Calu3 (cell line): ENCODE data around the gene UACA. TPM values are rescaled to one million over a fixed set of nuclear protein-coding genes. Genes with fewer than 3 reads are reported as not detected.

ENCODE experiments used
- BruUV-seq: library from RNA; stranded (reverse); fragments of 400-500 nt; replicated peaks from 2 replicates; lab custom pipeline; 2021; lab: Mats Ljungman, UMichigan
- CTCF ChIA-PET: fragments of 300-600 bp; sonication (Branson Sonifier 250); formaldehyde crosslinking; loops from one replicate; lab custom pipeline; 2022; ENCODE audit warnings: antibody characterized with exemption; lab: Charles Lee
- DNase-seq: peaks from one replicate; pipeline ENCODE4 v3.0.0; 2022
- H3K27ac Mint-ChIP-seq: one replicate; pipeline ENCODE4 v1.8.0; 2022; ENCODE audit warnings: mixed read lengths; ENCODE audit not compliant: unreplicated experiment
- H3K27me3 Mint-ChIP-seq: one replicate; pipeline ENCODE4 v1.8.0; 2022; ENCODE audit warnings: mixed read lengths; ENCODE audit not compliant: unreplicated experiment
- H3K36me3 Mint-ChIP-seq: one replicate; pipeline ENCODE4 v1.8.0; 2022; ENCODE audit warnings: mild to moderate bottlenecking, moderate library complexity, mixed read lengths; ENCODE audit not compliant: insufficient read depth, unreplicated experiment
- H3K4me1 Mint-ChIP-seq: one replicate; pipeline ENCODE4 v1.8.0; 2022; ENCODE audit warnings: mild to moderate bottlenecking, low read depth, mixed read lengths; ENCODE audit not compliant: unreplicated experiment
- H3K4me3 Mint-ChIP-seq: one replicate; pipeline ENCODE4 v1.8.0; 2022; ENCODE audit warnings: mild to moderate bottlenecking, low read depth, moderate library complexity, mixed read lengths; ENCODE audit not compliant: unreplicated experiment
- H3K9me3 Mint-ChIP-seq: one replicate; pipeline ENCODE4 v1.8.0; 2022; ENCODE audit warnings: low read depth, mixed read lengths; ENCODE audit not compliant: unreplicated experiment
- intact Hi-C: fragments of 100-400 bp; cut with micrococcal nuclease; formaldehyde crosslinking; loops from one replicate; pipeline ENCODE4 v1.10.0; 2022; ENCODE audit not compliant: unreplicated experiment
- total RNA-seq: library from RNA; stranded (reverse); gene quantifications from 2 replicates; pipeline ENCODE4 v1.2.3, GENCODE V29; 2022
- TF ChIP-seq, protein P1 (sequence below): fragments of 200-600 bp; IDR thresholded peaks from one replicate; pipeline ENCODE4 v1.8.0; 2022; ENCODE audit warnings: antibody characterized with exemption; ENCODE audit not compliant: unreplicated experiment

The UACA gene
- total RNA-seq, 1 experiment from 2014 or later, result 35.5 TPM

DNA sequence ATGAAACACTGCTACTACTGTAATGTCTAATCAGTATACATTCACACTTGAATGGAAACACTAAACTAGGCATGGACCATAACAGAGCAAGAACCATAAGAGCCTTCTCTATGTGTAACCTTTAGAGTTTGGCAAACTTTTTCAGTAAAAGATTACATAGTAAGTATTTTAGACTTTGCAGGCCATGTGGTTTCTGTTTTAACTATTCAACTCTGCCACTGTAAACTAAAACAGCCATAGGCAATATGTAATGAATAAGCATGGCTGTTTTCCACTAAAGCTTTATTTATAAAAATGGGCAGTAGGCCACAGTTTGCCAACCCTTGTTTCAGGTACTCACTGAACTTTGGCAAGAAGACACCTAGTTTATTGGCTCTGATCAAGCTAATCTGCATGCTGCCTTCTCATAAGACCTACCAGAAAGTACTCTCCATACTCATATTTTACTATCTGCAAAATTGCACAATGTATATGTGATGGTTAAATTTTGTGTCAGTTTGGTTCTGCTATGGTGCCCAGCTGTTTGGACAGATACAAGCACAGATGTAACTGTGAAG lies 46.0 kb downstream of the UACA start:
- Mint-ChIP-seq H3K27me3 (no peaks in the 10 kb centered on the region), H3K4me3 (no peak overlapping the region), H3K4me1 (peaks cover 36% of the 10 kb centered on the region), H3K9me3 (peaks cover 2% of the 10 kb centered on the region), H3K27ac (no peak overlapping the region), H3K36me3 (no peaks in the 10 kb centered on the region)
- no TSS peak for BruUV-seq
- TF ChIP-seq, protein P1, sequence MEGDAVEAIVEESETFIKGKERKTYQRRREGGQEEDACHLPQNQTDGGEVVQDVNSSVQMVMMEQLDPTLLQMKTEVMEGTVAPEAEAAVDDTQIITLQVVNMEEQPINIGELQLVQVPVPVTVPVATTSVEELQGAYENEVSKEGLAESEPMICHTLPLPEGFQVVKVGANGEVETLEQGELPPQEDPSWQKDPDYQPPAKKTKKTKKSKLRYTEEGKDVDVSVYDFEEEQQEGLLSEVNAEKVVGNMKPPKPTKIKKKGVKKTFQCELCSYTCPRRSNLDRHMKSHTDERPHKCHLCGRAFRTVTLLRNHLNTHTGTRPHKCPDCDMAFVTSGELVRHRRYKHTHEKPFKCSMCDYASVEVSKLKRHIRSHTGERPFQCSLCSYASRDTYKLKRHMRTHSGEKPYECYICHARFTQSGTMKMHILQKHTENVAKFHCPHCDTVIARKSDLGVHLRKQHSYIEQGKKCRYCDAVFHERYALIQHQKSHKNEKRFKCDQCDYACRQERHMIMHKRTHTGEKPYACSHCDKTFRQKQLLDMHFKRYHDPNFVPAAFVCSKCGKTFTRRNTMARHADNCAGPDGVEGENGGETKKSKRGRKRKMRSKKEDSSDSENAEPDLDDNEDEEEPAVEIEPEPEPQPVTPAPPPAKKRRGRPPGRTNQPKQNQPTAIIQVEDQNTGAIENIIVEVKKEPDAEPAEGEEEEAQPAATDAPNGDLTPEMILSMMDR, result no peak
- DNase-seq, result no peak
- CTCF ChIA-PET, result interaction anchor here (1.1 kb wide), 1 partner anchor 16 kb away, joined by 3 read pairs; no protein-coding TSS in a partner anchor
- intact Hi-C loops, result no loop called here

DNA sequence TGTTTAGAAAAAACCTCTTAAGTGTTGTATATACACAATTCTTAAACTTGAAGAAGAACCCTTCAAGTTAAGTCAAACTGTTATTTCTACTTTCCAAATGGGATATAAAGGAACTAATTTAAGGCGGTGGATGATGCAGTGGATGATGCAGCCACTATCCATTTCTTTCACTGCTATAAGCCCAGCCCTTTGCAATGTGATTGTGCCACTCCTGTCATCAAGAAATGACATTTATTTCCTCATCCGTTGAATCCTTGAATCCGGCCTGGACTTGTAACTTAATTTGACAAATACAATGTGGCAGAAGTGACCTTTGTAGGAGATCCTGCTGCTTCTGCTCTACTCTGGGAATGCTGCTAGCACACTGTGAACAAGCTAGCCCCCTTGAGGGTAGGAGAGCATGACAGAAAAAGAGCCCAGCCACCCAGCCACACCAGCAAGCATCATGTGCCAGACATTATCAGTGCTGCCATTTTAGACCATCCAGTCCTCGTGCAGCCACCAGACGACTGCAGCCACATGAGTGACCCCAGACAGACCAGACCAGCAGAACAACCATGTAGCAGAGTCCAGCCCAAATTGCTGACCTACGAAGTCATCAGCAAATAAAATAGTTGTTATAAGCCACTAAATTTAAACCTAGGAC lies 47.4 kb downstream of the UACA start:
- H3K9me3 Mint-ChIP-seq, result peaks cover 2% of the 10 kb centered on the region
- no peak overlapping the region for H3K4me3 Mint-ChIP-seq
- H3K4me1 Mint-ChIP-seq, result peaks cover 36% of the 10 kb centered on the region
- no peak overlapping the region for H3K27ac Mint-ChIP-seq
- intact Hi-C loops, result no loop called here
- peak; percentile 45 for DNase-seq
- H3K27me3 Mint-ChIP-seq, result no peaks in the 10 kb centered on the region
- CTCF ChIA-PET, result interaction anchor here (1.1 kb wide), 1 partner anchor 14 kb away, joined by 3 read pairs; no protein-coding TSS in a partner anchor
- TF ChIP-seq, protein P1, result no peak
- no peaks in the 10 kb centered on the region for H3K36me3 Mint-ChIP-seq
- no TSS peak for BruUV-seq

DNA sequence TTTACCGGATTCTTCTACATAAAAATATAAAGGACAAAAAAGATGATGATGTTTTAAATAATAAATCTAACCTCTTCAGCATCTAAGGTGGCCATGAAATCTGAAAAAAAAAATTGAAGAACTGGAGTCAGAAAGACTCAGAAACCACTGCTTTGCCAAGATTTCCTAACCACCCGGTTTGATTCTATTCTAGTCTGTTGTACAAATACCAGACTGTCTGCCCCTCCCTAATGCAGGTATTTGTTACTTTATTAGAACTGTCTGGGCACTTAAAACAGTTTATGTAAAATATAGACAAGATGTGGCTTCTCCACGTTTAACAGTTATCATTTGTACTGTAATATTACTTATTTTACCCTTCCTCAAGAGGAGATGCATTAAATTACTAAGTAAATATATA lies 48.8 kb downstream of the UACA start:
- H3K27ac Mint-ChIP-seq, result peak overlapping the region; percentile 10
- BruUV-seq, result no TSS peak
- H3K27me3 Mint-ChIP-seq, result no peaks in the 10 kb centered on the region
- peaks cover 28% of the 10 kb centered on the region for H3K4me1 Mint-ChIP-seq
- H3K4me3 Mint-ChIP-seq, result peak overlapping the region; percentile 25
- TF ChIP-seq, protein P1, result no peak
- CTCF ChIA-PET, result interaction anchor here (1.0 to 1.6 kb wide), 4 partner anchors 8 to 160 kb away, joined by 3 to 9 read pairs (median 3); no protein-coding TSS in a partner anchor
- peaks cover 2% of the 10 kb centered on the region for H3K9me3 Mint-ChIP-seq
- H3K36me3 Mint-ChIP-seq, result no peaks in the 10 kb centered on the region
- intact Hi-C loops, result no loop called here
- DNase-seq, result no peak

DNA sequence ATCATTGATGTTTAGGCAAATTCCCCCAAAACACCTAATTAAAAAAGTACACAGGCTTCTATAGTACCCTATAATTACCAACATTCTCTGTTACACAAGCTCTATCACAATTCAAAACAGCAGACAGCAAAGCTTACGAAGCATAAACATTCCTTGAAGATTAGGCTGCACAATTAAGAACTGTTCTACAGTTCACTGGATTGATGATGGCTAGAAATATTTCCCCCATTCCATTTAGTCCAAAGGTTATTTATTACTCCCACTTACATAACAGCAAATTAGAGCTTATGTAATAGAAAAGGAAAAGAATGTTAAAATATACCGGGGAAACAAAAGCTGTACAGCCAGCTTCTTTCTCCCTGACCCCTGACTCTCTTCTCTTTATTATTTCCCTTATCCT lies 49.3 kb downstream of the UACA start:
- intact Hi-C loops, result no loop called here
- no peak for DNase-seq
- H3K27ac Mint-ChIP-seq, result peak overlapping the region; percentile 10
- TF ChIP-seq, protein P1, result no peak
- no peaks in the 10 kb centered on the region for H3K27me3 Mint-ChIP-seq
- BruUV-seq, result no TSS peak
- peaks cover 2% of the 10 kb centered on the region for H3K9me3 Mint-ChIP-seq
- H3K4me1 Mint-ChIP-seq, result peaks cover 28% of the 10 kb centered on the region
- CTCF ChIA-PET, result interaction anchor here (0.9 to 1.6 kb wide), 5 partner anchors 8 to 160 kb away, joined by 3 to 9 read pairs (median 3); no protein-coding TSS in a partner anchor
- no peaks in the 10 kb centered on the region for H3K36me3 Mint-ChIP-seq
- H3K4me3 Mint-ChIP-seq, result peak overlapping the region; percentile 25
